NCI-H774 (cell line): ENCODE measurements around the gene TACC2.
"Not testable (repeated sequence)": the region's sequence is repeated elsewhere in the genome, so short reads cannot be mapped to it uniquely, and the experiment has no call there.

Source experiments
- DNase-seq: peaks from one replicate; lab custom pipeline; 2025; lab: John Stamatoyannopoulos, UW

TACC2 gene

GRCh38 chr10:122191936-122192541 lies 203.1 kb downstream of the TACC2 start:
- no peak for DNase-seq

DNA sequence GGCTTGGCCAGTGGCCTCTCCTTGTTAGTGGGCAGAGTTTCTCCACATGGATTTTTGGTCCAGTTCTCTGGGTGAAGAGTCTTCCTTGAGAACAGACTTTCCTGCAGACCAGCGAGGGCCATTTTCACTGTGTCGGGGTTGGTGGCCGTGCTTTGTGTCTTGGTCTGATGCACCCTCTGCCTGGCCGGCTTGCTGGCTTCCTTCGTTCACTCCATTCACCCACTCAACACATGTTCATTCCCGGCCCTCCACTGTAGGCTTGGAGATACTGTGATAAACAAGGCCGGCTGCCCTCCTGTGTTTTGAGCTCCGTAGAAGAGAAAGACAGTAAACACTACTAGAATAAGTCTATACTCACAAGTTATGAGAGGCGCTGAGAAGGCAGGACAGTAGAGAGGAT lies 205.3 kb downstream of the TACC2 start:
- no peak for DNase-seq

- no peak for DNase-seq
Observed at GRCh38 chr10:122196218-122196617, 207.3 kb downstream of the TACC2 start.

DNA sequence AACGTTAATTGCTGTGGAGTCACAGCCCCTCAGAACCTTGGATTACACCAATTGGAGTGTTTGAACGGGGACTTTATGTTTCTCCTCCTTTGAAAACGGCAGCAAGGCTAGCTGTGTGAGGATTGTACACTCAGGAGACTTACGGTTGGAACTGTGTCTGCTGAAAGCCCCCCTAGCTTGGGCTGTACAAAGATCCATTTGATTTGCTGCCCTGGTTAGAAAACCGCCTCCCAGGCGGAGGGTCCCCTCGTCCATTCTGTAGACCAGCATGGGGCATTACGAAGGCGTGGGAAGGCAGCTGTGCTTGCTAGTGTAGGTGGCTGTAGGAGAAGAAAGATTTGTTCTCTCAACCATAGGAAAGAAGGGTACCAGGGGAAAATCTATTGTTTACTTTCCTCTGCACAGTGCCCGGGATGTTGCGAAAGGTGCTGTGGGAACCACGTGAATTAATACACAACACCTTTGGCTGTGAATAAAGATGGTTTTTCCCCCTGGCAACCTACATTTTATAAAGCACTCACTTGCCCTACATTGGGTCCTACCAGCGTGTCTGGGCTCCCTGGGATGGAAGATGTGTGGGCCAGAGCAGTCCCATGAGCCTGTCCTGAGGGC lies 208.8 kb downstream of the TACC2 start:
- DNase-seq, result no peak

DNA sequence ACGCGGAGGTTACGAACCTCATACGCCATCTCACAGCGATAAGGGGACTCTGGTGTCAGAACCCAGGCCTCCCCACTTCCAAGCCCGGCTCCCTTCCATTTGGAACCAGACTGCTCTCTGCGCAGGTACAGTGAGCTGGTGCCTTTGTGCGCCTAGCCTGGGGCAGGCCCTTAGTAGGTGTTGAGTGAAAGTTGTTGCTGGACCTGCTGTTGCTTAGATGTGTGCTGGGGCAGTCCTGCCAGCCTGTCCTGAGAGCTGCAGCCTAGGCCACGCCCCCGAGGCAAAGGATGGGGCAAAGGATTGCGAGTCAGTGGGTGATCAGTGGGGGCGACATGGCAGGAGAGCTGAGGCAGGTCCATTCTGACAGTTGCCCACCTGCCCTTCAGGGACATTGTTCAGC lies 209.7 kb downstream of the TACC2 start:
- DNase-seq, result no peak

- DNase-seq, result peak; percentile 2
Observed at GRCh38 chr10:122199070-122199469, 210.1 kb downstream of the TACC2 start.

- DNase-seq, result no peak
Observed at GRCh38 chr10:122199689-122200088, 210.7 kb downstream of the TACC2 start.

DNA sequence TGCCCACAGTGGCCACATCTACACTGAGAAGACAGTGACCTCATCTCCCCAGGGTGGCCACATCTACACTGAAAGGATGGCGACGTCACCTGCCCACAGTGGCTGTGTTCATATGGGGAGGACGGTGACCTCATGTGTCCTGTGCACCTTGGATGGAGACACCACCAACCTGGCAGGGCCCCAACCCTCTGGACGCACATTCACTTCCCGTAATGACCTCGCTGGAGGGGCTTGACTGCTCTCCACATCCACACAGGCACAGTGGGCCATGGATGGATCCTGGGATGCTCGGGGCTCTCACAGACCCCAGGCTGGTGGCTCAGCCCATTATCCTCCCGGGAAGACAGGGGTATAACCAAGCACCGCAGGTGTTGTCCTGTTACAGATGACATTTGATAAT lies 212.4 kb downstream of the TACC2 start:
- DNase-seq, result no peak

DNA sequence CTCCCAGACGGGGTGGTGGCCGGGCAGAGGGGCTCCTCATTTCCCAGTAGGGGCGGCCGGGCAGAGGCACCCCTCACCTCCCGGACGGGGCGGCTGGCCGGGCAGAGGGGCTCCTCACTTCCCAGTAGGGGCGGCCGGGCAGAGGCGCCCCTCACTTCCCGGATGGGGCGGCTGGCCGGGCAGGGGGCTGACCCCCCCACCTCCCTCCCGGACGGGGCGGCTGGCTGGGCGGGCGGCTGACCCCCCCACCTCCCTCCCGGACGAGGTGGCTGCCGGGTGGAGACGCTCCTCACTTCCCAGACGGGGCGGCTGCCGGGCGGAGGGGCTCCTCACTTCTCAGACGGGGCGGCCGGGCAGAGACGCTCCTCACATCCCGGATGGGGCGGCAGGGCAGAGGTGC lies 214.2 kb downstream of the TACC2 start:
- not testable (repeated sequence) for DNase-seq

DNA sequence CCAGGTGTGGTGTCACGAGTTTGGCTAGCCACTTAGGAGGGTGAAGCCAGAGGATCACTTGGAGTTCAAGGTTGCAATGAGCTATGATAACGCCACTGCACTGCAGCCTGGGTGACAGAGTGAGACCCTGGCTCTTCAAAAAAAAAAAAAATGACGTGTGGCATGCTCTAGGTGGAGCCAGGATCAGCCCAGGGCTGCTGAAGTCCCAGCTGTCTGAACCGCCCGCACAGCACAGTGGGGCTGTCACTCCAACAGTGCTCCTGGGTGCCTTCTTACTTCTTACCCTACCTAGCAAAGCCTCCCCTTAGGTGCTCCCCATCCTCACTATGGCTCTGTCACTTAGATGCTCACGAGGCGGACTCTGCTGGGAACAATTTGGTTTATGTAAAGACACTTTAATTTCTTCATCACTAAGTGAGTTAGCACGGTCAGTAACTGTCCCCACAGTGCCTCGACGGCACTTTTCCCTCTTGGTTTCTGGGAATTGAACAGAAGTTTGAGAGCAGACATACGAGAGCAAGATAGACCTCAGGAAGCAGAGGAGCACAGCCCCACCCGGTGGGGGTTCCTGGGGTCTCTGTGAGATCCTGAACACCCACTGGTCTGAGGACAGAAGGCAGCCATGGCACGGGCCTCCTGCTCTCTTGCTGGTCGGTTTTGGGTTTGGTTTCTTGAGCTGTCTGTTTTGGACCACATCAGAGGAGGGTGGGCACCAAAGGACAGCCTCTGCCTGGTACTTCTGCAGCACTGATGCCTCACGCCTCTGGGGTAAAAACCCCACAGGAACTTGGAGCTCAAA lies 215.9 kb downstream of the TACC2 start:
- DNase-seq, result no peak

DNA sequence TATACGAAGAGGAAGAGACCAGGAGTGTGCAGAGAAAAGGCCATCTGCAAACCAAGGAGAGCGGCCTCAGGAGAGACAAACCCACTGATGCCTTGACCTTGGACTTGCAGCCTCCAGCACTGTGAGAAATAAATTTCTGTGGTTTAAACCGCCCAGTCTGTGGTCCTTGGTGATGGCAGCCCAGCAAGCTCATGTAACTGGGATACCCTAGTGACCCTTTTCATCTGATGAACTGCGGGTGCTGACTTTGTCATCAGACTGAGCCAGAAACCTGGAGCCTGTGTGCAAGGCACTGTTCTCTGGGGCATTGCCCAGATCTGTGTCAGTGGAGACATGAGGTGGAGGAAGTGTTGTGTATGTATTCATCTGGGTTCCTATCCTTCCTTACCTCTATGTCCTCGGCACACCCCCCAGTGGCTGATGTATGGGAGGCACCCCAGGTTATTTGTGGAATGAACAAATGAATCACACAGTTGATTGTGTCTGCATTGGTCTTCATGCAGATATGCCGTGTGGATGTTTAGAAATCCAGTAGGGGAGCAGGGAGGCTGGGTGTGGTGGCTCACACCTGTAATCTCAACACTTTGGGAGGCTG lies 217.6 kb downstream of the TACC2 start:
- DNase-seq, result no peak

DNA sequence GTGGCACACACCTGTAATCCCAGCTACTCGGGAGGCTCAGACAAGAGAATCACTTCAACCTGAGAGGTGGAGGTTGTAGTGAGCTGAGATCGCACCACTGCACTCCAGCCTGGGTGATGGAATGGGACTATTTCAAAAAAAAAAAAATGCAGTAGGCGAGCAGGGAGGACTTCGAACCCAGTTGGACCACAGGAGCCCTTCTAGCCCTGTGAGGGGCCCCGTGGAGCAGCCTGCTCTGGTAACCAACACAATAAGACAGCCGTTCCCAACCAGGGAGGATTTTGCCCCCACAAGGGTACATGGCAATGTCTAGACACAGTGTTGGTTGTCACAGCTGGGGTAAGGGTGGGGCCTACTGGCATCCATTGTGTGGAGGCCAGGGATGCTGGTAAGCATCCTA lies 218.2 kb downstream of the TACC2 start:
- DNase-seq, result no peak

GRCh38 chr10:122207596-122207995 lies 218.6 kb downstream of the TACC2 start:
- DNase-seq, result no peak

GRCh38 chr10:122208571-122209430 lies 219.8 kb downstream of the TACC2 start:
- no peak for DNase-seq

GRCh38 chr10:122210481-122211265 lies 221.7 kb downstream of the TACC2 start:
- no peak for DNase-seq

DNA sequence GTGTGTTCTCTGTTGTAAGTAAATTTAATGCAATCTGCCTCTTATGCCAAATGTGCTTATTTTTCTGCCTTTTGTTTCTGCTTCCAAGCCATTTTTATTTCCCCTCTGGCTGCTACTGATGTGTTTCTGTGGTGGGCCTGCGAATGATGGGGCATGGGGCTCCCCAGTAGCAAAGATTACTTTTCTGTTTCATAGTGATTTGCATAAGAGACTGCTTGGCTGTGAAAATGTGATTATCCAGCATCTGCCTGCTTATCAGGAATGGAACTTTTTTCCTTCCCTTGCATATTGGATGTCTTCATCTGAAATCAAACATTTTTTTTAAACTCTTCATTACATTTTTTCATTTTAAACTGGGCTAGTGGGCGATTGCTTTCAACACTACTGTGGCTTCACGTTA lies 224.4 kb downstream of the TACC2 start:
- DNase-seq, result no peak

DNA sequence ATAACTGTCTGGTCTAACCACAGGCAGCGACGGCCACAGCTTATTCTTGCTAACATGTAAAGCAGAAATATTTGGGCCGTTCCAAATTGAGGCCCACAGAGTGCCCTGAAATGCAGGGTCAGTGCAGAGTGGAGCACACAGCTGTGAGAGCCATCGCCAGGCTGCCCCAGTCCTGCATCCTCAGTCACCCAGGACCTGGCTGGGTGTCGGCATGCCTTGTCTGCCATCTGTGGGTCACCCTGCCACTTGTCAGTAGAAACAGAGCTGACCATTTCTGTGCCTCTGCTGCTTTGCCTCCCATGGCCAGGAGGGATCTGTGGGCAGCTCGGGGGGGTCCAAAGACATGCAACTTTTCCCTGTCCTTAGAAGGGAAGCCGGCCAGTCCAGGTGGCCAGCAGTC lies 224.8 kb downstream of the TACC2 start:
- DNase-seq, result no peak

DNA sequence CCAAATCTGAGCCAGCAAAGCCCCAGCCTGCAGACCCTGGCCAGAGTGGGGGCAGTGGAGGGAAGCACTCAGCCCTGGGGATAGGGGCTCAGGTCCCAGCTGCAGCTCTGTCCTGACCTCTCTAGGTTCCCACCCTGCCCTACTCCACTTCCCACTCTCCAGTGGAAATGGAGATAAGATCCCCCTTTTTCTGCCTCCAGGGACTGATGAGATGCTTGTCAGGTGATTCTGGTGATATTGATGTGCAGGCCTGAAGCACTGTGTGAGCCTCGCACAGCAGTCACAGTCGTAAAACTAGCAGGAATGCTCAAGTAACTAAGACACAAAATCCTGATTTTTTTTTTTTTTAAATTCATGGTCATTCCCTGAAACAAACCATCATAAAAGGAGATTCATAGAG lies 227.1 kb downstream of the TACC2 start:
- DNase-seq, result no peak

- DNase-seq, result no peak
Observed at GRCh38 chr10:122219340-122219739, 230.4 kb downstream of the TACC2 start.

- DNase-seq, result no peak
Observed at GRCh38 chr10:122220736-122221135, 231.8 kb downstream of the TACC2 start.

DNA sequence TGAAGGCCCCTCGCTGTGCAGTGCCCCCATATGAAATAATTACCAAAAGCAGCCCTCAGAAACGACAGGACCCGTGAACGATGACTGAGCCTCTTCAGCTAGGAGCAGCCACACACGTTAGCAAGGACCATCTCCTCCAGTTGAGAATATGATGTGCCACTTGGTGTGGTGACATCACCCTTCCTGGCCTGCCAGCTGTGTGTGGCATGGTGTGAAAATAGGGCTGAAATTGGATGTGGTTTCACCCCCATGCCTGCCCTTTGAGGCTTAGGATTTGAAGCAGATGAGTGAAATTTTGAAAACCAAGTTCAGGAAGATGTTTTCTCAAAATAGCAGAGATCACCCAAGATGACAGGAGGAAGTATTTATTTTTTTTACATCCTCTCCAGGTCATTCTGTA lies 233.0 kb downstream of the TACC2 start:
- DNase-seq, result no peak
